GM19467 (cell line): ENCODE results near the gene PROCA1.

Source experiments
- ATAC-seq: cut with Tn5 transposase; IDR thresholded peaks from one replicate; pipeline ENCODE4 v1.9.1; 2021; ENCODE audit warnings: mild to moderate bottlenecking, moderate library complexity; ENCODE audit not compliant: unreplicated experiment

The PROCA1 gene

DNA sequence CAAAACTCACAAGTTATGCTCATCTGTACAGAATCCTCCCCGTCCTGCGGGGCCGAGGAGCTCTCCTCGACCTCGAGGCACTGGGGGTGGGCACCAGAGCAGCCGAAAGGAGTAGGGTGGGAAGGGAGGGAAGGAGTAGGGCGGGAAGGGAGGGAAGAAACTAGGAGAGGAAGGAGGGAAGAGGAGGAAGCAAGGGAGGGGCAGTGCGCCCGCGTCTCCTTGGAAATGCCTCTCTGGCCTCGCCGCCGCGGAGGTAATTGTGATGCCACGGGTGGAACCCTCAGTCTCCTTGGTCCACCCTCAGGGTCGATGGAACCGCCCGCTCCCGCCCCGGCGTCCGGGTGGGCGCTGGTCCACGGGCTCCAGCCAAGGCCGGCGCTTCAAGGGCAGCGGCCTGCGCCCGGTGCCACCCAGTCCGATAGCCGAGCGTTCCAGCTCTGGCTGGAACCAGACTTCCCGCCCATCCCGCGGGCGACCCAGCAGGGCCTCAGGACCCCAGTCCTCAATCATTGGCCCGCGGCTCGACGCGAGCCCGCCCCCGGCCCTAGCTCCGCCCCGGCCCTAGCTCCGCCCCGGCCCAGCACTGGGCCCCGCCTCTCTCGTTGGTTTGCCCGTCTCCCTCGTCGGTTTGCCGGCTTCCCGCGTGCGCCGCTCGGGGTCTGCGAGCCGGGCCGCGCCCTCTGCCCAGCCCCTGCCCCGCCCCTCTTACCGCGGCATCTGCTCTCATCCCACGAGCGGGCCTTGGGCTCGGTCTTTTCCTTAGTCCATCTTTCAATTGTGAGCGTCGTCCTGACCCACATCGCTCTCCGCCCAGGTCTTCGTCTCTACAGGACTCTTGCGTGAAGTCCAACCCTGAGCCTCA, 596 bp downstream of the PROCA1 start:
- ATAC-seq: peak; percentile 68

DNA sequence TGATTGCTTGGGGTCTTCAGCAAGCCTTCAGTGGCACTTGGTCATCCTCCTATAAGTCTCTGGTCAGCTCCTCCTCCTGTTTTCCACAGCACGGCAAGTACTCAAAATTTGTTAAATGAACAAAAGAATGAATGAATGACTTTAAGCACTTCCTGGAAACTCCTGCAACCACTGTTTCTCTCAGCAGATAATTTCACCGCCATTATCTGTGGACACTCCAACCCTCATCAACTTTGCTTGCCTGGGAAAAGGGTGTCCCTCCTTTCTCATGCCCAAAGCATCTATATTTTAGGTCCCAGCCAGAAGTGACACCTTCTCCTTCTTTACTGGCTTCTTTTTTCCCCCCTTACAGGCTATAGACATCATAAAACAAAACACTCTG, 4.4 kb downstream of the PROCA1 start:
- ATAC-seq: no peak

DNA sequence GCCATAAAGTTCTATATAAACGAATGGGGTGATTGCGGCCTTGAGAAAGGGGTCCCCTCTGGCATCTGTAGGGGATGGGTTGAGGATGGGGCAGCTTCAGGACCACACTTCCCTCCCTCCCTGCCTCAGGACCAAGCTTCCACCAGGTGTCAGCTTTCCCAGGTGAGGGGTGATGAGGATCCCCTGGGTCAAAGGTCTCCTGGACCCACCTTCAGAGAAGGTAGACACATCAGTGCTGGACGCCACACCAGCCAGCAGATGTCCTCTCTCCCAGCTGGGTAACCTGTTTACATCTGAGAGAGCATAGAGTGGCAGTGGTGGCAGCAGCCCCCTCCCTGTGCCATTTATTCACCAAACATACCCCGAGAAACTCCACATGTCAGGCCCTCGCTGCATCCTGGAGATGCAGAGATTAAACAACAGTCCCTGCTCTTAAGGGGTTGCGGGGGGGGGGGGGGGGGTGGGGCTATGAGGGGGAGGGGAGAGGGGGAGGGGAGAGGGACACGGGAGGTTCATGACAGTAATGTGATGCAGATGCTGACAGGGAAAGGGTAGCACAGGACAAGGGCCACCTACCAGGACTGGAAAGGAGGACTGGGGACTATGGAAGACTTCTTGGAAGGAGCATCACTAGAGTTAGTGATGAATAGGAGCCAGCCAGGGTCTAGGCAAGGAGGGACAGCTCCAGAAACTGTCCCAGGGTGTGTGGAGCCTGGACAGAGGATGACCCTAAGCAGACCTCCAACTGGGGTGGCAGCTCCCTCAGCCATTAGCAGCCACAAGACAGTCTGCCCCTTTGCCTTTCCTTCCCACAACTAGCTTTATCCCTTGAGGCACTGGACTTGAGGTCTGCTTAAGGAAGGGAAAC, 5.0 kb downstream of the PROCA1 start:
- no peak for ATAC-seq

DNA sequence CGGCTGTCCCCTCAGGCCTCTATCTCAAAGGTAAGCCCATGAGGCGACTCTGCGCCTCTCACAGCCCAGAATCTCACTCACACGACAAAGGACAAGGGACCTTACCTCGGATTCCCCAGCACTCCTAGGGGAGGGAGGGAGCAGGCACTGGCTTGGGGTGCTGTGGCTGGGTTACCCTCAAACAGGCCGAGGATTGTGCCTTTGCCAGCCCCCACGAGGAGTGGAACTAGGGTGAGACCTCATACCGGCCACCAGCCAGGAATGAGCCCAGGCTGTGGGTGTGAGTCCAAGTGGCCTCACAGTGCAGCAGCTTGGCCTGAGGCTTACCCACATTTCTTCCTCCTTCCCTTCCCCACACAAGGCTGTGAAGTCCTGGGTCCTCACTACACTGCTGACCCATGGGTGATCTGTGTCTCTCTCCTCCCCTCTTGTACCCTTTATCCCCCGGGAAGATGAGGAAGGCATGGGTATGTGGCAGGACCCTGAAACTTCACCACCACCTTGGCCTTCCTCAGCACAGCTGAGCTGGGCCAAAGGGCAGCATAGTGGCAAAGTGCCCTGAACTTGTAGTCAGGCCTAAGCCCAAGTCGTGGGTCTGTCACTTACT, 5.9 kb downstream of the PROCA1 start:
- ATAC-seq: no peak

DNA sequence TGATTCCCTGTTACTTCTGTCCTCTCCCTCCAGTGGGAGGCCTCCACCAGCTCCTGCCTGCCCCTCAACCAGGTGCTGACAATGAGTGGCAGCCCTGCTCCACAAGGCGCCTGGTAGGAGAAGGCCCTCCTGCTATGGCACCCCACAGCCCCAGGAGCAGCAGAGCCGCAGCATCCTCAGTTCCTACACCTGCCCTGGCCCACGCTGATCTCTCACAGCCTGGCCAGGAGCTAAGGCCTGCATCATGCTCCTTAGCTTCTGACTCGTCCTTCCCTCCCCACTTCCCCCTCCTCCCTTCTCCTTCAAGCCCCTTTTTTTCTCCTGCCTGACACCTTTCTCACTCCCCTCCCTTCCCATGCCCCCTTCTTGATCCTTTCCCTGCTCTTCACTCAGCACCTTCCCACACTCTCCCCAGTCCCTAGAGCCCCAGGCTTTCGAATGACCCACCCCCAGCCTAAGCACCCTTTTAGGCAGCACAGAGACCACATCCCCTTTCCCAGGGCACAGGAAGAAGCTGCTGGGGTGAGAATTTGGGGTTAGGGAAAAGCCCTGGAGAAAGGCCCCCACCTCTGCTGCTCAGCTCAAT, 6.5 kb downstream of the PROCA1 start:
- ATAC-seq: no peak

DNA sequence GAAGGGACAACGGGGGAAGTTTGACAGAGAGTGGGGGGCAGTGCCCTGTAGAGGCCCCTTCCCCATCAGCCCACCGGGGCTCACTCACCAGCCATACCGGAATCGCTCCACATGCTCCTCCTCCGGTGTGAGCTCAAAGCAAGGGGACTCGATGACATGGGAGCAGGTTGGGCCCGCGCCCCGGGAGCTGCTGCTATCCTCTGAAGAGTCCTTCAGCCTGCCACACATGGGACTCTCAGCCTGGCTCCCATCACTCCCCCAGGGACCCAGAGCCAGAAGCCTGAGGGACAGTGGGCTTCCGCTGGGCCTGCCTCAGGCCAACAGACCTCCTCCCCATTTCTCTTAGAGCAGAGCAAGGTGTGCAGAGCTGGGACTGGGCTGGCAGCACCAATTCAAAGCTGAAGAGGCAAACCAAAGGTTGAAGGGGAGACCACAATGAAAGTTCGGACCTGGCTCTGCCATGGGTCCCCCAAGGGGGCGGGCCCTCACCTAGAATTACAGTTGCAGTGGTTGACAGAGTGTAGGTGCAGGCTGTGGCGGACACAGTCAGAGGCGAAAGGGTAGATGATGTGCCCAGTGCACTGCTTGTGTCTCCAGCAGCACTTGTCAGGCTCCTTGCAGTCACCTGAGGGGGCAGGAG, 7.3 kb downstream of the PROCA1 start:
- ATAC-seq: no peak

DNA sequence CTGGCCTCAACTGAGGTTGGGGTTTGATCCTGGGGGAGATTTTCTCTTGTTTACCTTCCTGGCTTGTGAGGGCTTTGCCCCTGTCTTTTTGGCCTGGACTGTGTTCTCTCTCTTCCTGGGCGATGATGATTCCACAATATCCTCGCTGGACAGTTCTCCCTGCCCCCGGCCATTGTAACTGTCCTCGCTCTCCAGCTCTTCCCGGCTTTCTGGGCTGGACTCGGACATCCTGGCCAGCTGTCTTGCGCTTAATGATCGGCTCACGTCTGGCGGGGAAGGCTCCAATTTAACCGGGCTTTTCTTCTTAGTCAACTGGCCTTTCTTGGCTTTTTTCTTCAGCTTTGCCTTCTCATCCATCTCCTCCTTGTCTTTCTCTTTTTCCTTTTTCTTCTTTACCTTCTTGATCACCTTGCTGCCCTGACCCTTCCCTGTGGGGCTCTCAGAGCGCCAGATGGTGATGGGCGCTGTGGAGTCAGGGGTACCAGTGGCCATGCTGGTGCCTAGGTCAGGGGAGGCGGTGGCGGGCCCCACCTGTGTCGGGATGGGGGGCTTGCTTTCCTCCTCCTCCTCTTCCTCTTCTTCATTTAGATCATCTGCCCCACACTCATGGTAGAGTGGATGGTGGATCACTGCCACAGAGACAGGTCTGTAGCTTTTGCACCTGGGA, 8.0 kb downstream of the PROCA1 start:
- ATAC-seq: no peak

DNA sequence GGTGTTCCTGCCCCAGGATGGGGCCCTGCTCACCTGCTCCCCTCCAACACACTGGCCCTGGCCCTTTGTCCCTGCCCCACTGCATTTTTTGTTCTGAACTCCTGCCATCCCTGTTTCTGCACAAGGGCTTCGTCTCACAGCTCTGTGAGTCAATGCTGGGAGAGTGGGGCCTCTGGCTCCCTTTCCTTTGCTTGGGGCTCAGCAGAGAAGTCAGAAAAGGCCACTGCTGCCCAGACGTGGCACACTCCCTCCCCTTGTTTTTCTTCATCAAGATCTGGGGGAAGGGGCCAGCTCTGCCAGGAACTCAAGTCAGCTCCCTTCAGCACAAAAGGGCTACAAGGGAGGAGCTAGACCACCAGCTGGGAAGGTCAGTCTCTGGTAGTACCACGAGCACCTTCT, 8.9 kb downstream of the PROCA1 start:
- no peak for ATAC-seq

DNA sequence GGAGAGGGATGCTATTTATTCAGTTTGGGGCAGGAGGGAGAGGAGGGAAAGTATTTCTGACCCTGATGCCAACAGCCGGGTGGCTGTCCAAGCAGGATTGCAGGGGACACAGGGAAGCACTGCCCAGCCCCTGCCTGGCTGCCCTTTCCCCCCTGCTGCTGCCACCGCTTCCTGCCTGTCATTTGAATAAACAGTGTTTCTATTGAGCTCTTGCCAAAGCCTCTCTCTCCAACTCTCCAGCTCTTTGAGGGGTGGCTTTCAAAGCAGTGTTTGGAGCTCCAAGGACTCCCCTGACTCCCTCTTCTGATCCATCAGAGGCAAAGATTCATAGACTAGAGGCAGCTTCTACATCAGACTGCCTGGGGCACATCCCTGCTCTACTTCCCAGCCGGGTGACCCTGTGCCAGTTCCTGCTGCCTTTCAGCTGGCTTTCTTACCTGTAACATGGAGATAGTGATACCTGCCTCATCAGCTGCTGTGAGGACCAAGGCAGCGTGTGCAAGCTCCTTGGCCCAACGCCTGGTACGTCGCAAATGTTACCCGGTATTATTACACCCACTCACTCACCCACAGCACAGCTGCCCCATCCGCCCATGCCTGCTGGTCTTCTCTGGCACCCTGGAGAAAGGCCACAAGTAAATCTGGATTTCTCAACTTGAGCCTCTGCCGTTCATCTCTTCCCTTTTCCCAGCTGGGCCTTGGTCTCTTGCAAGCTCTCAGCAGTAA, 9.5 kb downstream of the PROCA1 start:
- ATAC-seq: no peak

DNA sequence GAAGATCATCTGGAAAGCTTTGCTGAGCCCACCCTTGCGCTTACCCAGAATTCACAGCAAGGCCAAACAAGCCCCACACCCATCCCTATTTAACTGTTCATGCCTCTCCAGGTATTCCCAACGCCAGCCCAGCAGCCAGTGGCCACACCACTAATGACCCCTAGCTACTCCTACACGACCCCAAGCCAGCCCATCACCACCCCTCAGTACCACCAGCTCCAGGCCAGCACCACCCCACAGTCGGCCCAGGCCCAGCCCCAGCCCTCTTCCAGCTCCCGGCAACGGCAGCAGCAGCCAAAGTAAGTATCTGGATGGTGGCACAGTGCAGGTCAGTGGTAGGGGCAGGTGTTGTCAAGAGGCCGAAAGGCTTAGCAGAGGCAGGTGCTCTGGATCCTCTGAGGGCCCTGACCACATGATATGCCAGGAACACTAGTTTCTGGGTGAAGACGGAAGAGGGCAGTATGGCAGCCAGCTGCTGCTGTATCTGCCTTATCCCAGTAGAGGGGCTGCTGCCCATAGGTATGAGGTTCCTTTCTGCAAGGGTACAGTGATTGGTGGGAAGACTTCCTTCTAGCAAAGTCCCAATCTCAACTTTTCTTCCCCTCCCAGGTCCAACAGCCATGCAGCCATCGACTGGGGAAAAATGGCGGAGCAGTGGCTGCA, 10.7 kb downstream of the PROCA1 start:
- no peak for ATAC-seq

DNA sequence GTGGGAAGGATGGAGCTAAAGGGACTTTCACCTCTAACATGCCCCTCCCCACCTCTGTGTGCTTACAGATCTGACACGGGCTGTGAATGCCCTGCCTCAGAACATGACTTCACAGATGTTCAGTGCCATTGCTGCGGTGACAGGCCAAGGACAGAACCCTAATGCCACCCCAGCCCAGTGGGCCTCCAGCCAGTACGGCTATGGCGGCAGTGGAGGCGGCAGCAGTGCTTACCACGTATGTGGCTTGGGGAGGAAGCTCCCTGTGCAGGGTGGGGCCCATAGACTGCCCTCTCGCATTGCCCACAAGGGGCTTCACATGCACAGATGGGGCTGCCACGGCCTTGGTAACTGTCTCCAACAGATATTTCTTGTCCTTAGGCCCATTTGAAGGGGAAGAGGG, 11.4 kb downstream of the PROCA1 start:
- ATAC-seq: no peak

DNA sequence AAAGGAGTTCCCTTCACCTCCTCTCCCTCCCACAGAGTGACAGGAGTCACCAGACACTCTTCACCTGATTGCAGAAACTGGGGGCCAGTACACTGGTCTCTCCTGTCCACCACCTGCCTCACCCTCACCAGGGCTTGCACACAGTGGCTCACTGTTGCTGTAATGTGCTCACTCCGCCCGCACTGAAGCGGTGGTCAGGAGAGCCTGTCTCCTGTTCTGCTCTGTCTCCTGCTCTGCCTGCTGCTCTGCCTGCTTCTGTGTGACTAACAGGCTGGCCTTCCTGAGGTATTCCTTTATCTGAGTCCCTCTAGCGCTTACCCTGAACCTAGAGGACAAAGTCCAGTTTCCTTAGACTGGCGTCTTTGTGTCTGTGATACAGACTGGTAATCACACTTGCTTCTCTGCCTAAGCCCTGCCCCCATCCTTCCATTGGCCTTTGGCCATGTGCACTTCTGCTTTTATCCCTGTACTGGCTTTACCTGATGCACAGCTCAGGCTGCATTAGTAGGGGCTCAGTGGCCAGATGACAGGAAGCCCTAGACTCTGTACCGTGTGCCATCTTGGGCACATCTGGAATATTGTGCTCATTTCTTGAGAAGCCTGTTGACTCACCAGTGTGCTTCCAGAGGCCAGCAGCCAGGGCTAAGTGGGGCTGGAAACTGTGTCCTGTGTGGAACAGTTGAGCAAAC, 13.3 kb downstream of the PROCA1 start:
- no peak for ATAC-seq

DNA sequence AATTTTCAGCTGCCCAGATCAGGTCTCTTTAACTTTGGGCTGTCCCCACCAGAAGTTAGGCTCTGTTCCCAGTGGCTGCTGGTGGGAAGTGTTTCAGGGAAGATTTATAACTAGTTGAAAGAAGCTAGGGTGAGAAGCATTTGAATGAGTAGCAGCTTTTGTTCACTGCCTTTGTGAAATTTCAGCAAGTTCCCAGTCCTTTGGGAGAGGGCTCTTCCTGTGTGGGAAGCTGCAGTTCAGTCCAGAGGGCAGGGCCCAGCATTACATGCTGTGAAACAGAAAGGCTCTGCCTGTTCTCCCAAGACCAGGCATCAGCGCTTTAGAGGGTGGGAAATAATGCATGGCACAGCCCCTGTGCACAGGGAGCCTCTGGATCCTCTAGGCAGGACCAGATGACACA, 17.8 kb downstream of the PROCA1 start:
- no peak for ATAC-seq

DNA sequence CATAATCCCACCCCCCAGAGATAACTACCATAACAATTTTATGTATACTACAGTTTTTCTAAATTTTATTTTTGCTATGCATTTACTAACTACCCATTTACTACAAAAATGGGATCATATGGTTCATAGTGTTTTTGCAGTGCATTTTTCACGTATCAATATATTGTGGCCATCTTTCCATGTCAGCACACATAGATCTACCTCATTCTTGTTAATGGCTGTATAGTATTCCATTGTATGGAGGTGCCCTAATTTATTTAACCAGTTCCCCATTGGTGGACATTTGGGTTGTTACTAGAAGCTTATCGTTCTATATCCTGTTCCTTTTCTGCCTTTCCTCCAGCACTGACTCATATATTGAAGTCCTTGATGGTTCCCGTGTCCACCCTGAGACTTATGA, 22.7 kb downstream of the PROCA1 start:
- ATAC-seq: no peak

DNA sequence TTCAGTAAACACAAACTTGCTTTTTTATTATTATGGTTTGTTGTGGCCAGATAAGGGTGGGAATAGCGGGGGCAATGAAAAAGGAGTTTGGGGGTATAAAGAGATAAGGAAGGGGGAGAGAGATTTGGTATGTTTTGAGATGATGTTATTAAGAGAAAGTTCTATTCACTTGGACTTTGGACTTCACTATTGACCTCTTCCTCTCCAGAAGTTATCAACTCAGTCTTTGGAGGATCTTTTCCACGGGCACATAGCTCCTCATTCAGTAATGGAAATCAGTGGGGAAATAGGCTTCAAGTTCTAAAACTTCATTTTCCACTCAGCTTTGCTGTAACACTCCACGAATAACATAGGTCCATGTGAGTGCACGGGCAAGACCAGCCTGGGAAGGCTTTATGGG, 23.2 kb downstream of the PROCA1 start:
- ATAC-seq: no peak

DNA sequence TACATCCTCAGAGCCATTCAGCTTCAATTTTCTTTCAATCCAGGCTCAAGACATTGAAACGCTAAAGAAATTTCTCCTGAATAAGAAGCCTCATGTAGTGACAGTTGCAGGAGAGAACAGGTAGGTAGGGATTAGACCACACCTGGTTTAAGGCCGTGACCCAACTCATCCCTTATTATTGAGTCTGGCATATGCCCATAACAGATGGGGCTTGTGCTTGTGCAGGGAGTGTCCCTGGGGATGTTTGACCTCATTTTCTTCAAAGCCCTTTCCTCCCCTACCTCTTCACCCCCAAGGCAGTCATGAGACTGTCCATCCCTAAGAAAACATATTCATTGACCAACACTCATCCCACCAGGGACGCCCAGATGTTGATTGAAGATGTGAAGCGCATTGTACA, 25.4 kb downstream of the PROCA1 start:
- no peak for ATAC-seq

DNA sequence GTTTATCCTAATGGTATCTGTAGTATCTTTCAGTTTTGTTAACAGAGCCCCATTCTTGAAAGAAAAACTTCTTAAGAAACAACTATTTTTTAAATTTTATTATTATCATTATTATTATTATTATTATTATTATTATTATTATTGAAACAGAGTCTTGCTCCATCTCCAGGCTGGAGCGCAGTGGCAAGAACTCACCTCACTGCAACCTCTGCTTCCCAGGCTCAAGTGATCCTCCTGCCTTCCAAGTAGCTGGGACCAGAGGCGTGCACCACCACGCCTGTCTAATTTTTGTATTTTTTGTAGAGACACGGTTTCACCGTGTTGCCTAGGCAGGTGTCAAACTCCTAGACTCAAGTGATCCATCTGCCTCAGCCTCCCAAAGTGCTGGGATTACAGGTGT, 26.3 kb downstream of the PROCA1 start:
- ATAC-seq: no peak

DNA sequence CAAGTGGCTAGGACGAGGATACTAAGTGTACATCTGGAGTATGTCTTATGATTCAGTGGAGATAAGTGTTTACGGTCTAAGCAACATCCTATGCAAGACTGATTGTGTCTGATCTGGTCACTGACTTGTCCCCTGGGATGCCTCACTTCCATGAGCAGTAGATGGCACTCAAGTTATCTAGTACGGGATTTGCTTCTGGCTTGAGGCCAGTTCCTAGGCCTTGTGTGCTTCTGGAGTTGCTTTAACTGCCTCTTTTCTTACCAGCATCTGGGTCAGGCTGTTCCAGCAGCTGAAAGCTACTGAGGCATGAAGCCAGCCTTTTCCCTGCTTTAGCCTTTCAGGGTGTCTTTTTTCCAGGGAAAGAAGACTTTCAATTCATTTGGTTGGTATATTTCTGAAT, 26.7 kb downstream of the PROCA1 start:
- ATAC-seq: no peak

DNA sequence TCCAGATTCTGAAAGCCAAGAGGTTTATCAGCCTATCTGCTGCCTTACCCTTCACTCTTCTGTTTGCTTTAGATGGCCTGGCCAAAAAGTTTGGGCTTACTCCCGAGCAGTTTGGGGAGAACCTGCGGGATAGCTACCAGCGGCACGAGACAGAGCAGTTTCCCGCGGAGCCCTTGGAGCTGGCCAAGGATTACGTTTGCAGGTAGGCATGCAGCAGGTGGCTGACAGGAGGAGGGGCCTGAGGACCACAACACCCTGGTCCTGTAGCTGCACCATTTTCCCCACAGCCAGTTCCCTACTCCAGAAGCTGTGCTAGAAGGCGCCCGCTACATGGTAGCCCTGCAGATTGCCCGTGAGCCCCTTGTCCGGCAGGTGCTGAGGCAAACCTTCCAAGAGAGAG, 29.0 kb downstream of the PROCA1 start:
- no peak for ATAC-seq
